MCF 10A (cell line): Measurements from ENCODE around the gene ARHGAP23. TPM values are rescaled to one million over a fixed set of nuclear protein-coding genes. Genes with fewer than 3 reads are reported as not detected.

Source experiments
- BruUV-seq: library from RNA; stranded (reverse); fragments of 400-500 nt; replicated peaks from 2 replicates; lab custom pipeline; 2021; lab: Mats Ljungman, UMichigan
- CTCF ChIA-PET: fragments of 300-600 bp; sonication (Branson Sonifier 250); formaldehyde crosslinking; extraction: SDS; loops from one replicate; lab custom pipeline; 2021; ENCODE audit warnings: antibody characterized with exemption, inconsistent platforms; lab: Yijun Ruan, JAX
- POLR2A ChIA-PET: fragments of 300-600, 350-650 bp; sonication (Branson Sonifier 250); formaldehyde crosslinking; extraction: SDS; loops from one replicate; lab custom pipeline; 2020; ENCODE audit warnings: antibody characterized with exemption, inconsistent platforms; lab: Yijun Ruan, JAX
- DNase-seq: peaks from one replicate; pipeline ENCODE4 v3.0.0-alpha.2; 2018; ENCODE audit not compliant: unreplicated experiment
- H3K27ac Mint-ChIP-seq: one replicate; pipeline ENCODE4 v1.8.0; 2022; ENCODE audit warnings: mild to moderate bottlenecking, low read depth, mixed read lengths; ENCODE audit not compliant: unreplicated experiment
- H3K27me3 Mint-ChIP-seq: one replicate; pipeline ENCODE4 v1.8.0; 2022; ENCODE audit warnings: mixed read lengths; ENCODE audit not compliant: insufficient read depth, unreplicated experiment
- H3K36me3 Mint-ChIP-seq: one replicate; pipeline ENCODE4 v1.8.0; 2022; ENCODE audit warnings: mild to moderate bottlenecking, moderate library complexity, mixed read lengths; ENCODE audit not compliant: insufficient read depth, unreplicated experiment
- H3K4me1 Mint-ChIP-seq: one replicate; pipeline ENCODE4 v1.8.0; 2022; ENCODE audit warnings: mixed read lengths; ENCODE audit not compliant: insufficient read depth, unreplicated experiment
- H3K4me3 Mint-ChIP-seq: one replicate; pipeline ENCODE4 v1.8.0; 2022; ENCODE audit warnings: mild to moderate bottlenecking, moderate library complexity, mixed read lengths; ENCODE audit not compliant: unreplicated experiment
- H3K9me3 Mint-ChIP-seq: one replicate; pipeline ENCODE4 v1.8.0; 2022; ENCODE audit warnings: mixed read lengths; ENCODE audit not compliant: unreplicated experiment
- CTCF ChIP-seq: fragments of 200-600 bp; IDR thresholded peaks from one replicate; pipeline ENCODE4 v1.8.0; 2022; ENCODE audit warnings: antibody characterized with exemption, mild to moderate bottlenecking; ENCODE audit not compliant: unreplicated experiment
- intact Hi-C: fragments of 100-400 bp; cut with micrococcal nuclease; formaldehyde crosslinking; loops from 2 replicates; pipeline ENCODE4 v1.14.1; 2022
- total RNA-seq: library from RNA; stranded (reverse); gene quantifications from 2 replicates; pipeline ENCODE4 v1.2.3, GENCODE V29; 2022

Gene ARHGAP23
- total RNA-seq, 1 experiment from 2014 or later = 23.2 TPM

- Mint-ChIP-seq H3K36me3 (no peaks in the 10 kb centered on the region), H3K9me3 (no peaks in the 10 kb centered on the region), H3K4me1 (peaks cover 10% of the 10 kb centered on the region), H3K27me3 (no peaks in the 10 kb centered on the region), H3K4me3 (no peak overlapping the region), H3K27ac (no peak overlapping the region)
- ChIA-PET CTCF (interaction anchor here (3.0 kb wide), 1 partner anchor 11 kb away, joined by 16 read pairs; no protein-coding TSS in a partner anchor), POLR2A (no interaction called here)
- TF ChIP-seq CTCF = no peak
- intact Hi-C loops = no loop called here
- DNase-seq = no peak
- no TSS peak for BruUV-seq
Measured at GRCh38 chr17:38547444-38547843, 119.2 kb downstream of the ARHGAP23 start.

GRCh38 chr17:38549285-38549684, 121.0 kb downstream of the ARHGAP23 start:
- Mint-ChIP-seq H3K9me3 (no peaks in the 10 kb centered on the region), H3K27ac (no peak overlapping the region), H3K36me3 (no peaks in the 10 kb centered on the region), H3K4me3 (no peak overlapping the region), H3K4me1 (peaks cover 13% of the 10 kb centered on the region), H3K27me3 (no peaks in the 10 kb centered on the region)
- no TSS peak for BruUV-seq
- intact Hi-C loops = no loop called here
- ChIA-PET POLR2A (interaction anchor here (0.7 to 0.8 kb wide), 2 partner anchors 9 to 10 kb away, joined by 3 read pairs; no protein-coding TSS in a partner anchor), CTCF (interaction anchor here (0.7 to 1.4 kb wide), 3 partner anchors 28 to 119 kb away, joined by 3 to 6 read pairs (median 6); no protein-coding TSS in a partner anchor)
- no peak for TF ChIP-seq CTCF
- DNase-seq = no peak

GRCh38 chr17:38550661-38551060, 122.4 kb downstream of the ARHGAP23 start:
- intact Hi-C loops = no loop called here

GRCh38 chr17:38551121-38551520, 122.9 kb downstream of the ARHGAP23 start:
- BruUV-seq = no TSS peak
- CTCF ChIA-PET = no interaction called here
- TF ChIP-seq CTCF = no peak
- peaks cover 21% of the 10 kb centered on the region for H3K4me1 Mint-ChIP-seq
- peaks cover 6% of the 10 kb centered on the region for H3K36me3 Mint-ChIP-seq
- POLR2A ChIA-PET = no interaction called here
- H3K27me3 Mint-ChIP-seq = no peaks in the 10 kb centered on the region
- no peaks in the 10 kb centered on the region for H3K9me3 Mint-ChIP-seq
- intact Hi-C loops = no loop called here
- H3K4me3 Mint-ChIP-seq = no peak overlapping the region
- no peak for DNase-seq
- no peak overlapping the region for H3K27ac Mint-ChIP-seq

More at GRCh38 chr17:38550661-38551060, 122.4 kb downstream of the ARHGAP23 start:
- H3K4me1 Mint-ChIP-seq = peaks cover 21% of the 10 kb centered on the region
- H3K27me3 Mint-ChIP-seq = no peaks in the 10 kb centered on the region
- no TSS peak for BruUV-seq
- H3K4me3 Mint-ChIP-seq = no peak overlapping the region
- no peak for TF ChIP-seq CTCF
- H3K36me3 Mint-ChIP-seq = peaks cover 4% of the 10 kb centered on the region
- ChIA-PET POLR2A (no interaction called here), CTCF (interaction anchor here (1.4 kb wide), 1 partner anchor 117 kb away, joined by 6 read pairs; no protein-coding TSS in a partner anchor)
- H3K9me3 Mint-ChIP-seq = no peaks in the 10 kb centered on the region
- DNase-seq = peak; percentile 78
- H3K27ac Mint-ChIP-seq = no peak overlapping the region
